Skeletal muscle satellite cell (primary cell): ENCODE data around the gene RNGTT.

ENCODE experiments used
- H3K27me3 ChIP-seq: 2 replicates; pipeline ENCODE4 v1.7.0; 2013; ENCODE audit warnings: low read length; ENCODE audit not compliant: control insufficient read depth, insufficient read depth
- H3K36me3 ChIP-seq: 2 replicates; pipeline ENCODE4 v1.7.0; 2013; ENCODE audit warnings: mild to moderate bottlenecking, control low read depth, low read length; ENCODE audit not compliant: insufficient read depth
- H3K4me1 ChIP-seq: 2 replicates; pipeline ENCODE4 v1.7.0; 2013; ENCODE audit warnings: low read length; ENCODE audit not compliant: control insufficient read depth, insufficient read depth
- H3K4me2 ChIP-seq: 2 replicates; pipeline ENCODE4 v1.7.0; 2013; ENCODE audit warnings: mild to moderate bottlenecking, low read length
- H3K4me3 ChIP-seq: 2 replicates; pipeline ENCODE4 v1.7.0; 2013; ENCODE audit warnings: low read length
- H3K9ac ChIP-seq: 2 replicates; pipeline ENCODE4 v1.7.0; 2013; ENCODE audit warnings: mild to moderate bottlenecking, low read depth, low read length, moderate library complexity
- H3K9me3 ChIP-seq: replicated peaks from 2 replicates; pipeline ENCODE4 v1.7.0; 2013; ENCODE audit warnings: mild to moderate bottlenecking, control low read depth, low read length

The RNGTT gene

DNA sequence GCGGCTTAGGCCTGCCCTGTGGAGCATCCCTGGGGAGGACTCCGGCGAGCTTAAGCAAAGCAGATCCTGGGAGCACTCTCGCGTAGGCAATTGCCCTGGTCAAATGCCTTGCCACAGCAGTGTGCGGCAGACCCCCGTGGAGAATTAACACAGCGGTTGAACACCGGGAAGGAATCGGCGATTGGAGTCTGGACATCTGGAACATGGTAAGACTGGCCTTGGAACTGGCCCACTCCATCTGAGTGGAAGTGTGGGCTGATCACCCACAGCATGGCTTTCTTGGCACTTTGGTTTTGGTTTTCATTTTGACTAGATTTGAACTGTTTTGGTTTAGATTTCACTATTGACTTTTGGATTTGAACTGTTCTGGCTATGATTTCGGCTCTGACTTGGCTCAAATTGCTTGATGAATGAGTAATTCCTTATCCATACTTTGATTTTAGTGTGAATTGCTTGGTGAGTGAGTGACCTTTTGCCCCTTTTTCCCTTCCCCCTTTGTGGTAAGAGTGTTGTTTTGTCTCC, 300.7 kb downstream of the RNGTT start:
- H3K4me3 ChIP-seq = no peak overlapping the region
- H3K4me2 ChIP-seq = no peak overlapping the region
- H3K9ac ChIP-seq = no peak overlapping the region
- H3K4me1 ChIP-seq = no peaks in the 10 kb centered on the region
- H3K27me3 ChIP-seq = no peaks in the 10 kb centered on the region
- H3K9me3 ChIP-seq = no peaks in the 10 kb centered on the region
- no peaks in the 10 kb centered on the region for H3K36me3 ChIP-seq

DNA sequence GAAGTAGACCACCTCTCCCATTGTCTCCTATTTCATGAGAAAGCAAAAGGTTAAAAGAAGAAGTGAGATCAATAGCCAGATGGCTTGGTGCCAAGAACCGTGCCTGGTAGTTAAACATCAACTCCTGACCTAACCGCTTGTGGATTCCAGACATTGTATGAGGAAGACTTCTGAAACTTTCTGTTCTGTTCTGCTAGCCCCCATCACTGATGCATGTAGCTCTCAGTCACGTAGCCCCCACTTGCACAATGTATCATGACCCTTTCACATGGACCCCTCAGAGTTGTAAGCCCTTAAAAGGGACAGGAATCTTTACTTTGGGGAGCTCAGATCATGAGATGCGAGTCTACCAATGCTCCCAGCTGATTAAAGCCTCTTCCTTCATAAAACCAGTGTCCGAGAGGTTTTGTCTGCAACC, 301.2 kb downstream of the RNGTT start:
- Histone ChIP-seq H3K4me3 (no peak overlapping the region), H3K4me2 (no peak overlapping the region), H3K9me3 (no peaks in the 10 kb centered on the region), H3K4me1 (no peaks in the 10 kb centered on the region), H3K9ac (no peak overlapping the region), H3K27me3 (no peaks in the 10 kb centered on the region), H3K36me3 (no peaks in the 10 kb centered on the region)

- Histone ChIP-seq H3K4me1 (no peaks in the 10 kb centered on the region), H3K9ac (no peak overlapping the region), H3K9me3 (no peaks in the 10 kb centered on the region), H3K27me3 (no peaks in the 10 kb centered on the region), H3K36me3 (no peaks in the 10 kb centered on the region), H3K4me2 (no peak overlapping the region), H3K4me3 (no peak overlapping the region)
These were observed 302.3 kb downstream of the RNGTT start for GRCh38 chr6:88661136-88661535.

GRCh38 chr6:88655586-88655985, 307.8 kb downstream of the RNGTT start:
- H3K9me3 ChIP-seq = no peaks in the 10 kb centered on the region
- no peaks in the 10 kb centered on the region for H3K36me3 ChIP-seq
- no peak overlapping the region for H3K4me2 ChIP-seq
- no peaks in the 10 kb centered on the region for H3K4me1 ChIP-seq
- no peaks in the 10 kb centered on the region for H3K27me3 ChIP-seq
- H3K9ac ChIP-seq = no peak overlapping the region
- H3K4me3 ChIP-seq = no peak overlapping the region

GRCh38 chr6:88653936-88654335, 309.5 kb downstream of the RNGTT start:
- H3K27me3 ChIP-seq = no peaks in the 10 kb centered on the region
- no peak overlapping the region for H3K9ac ChIP-seq
- H3K9me3 ChIP-seq = no peaks in the 10 kb centered on the region
- H3K4me2 ChIP-seq = no peak overlapping the region
- H3K36me3 ChIP-seq = no peaks in the 10 kb centered on the region
- no peak overlapping the region for H3K4me3 ChIP-seq
- no peaks in the 10 kb centered on the region for H3K4me1 ChIP-seq

DNA sequence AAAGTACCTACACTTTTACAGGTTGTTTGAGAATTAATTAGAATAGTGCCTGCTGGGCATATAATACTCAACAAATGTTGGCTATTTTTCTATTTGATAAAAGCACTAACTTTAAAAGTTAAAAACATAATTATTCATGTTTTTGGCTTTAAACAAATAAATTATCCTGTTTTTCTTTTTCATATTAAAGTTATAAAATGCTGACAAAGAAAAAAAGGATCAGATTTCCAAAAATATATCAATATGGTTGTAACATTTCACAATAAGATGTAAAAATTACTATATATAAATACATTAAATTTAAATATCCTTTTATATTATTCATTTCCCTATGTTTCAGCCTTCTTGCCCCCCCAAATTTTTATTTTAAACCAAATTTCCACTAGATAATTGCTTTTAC, 312.0 kb downstream of the RNGTT start:
- Histone ChIP-seq H3K4me2 (no peak overlapping the region), H3K4me1 (no peaks in the 10 kb centered on the region), H3K27me3 (no peaks in the 10 kb centered on the region), H3K9ac (no peak overlapping the region), H3K36me3 (no peaks in the 10 kb centered on the region), H3K4me3 (no peak overlapping the region), H3K9me3 (no peaks in the 10 kb centered on the region)

- Histone ChIP-seq H3K4me1 (no peaks in the 10 kb centered on the region), H3K27me3 (no peaks in the 10 kb centered on the region), H3K36me3 (no peaks in the 10 kb centered on the region), H3K4me3 (no peak overlapping the region), H3K4me2 (no peak overlapping the region), H3K9me3 (no peaks in the 10 kb centered on the region), H3K9ac (no peak overlapping the region)
These were observed 312.4 kb downstream of the RNGTT start for GRCh38 chr6:88650979-88651378.

DNA sequence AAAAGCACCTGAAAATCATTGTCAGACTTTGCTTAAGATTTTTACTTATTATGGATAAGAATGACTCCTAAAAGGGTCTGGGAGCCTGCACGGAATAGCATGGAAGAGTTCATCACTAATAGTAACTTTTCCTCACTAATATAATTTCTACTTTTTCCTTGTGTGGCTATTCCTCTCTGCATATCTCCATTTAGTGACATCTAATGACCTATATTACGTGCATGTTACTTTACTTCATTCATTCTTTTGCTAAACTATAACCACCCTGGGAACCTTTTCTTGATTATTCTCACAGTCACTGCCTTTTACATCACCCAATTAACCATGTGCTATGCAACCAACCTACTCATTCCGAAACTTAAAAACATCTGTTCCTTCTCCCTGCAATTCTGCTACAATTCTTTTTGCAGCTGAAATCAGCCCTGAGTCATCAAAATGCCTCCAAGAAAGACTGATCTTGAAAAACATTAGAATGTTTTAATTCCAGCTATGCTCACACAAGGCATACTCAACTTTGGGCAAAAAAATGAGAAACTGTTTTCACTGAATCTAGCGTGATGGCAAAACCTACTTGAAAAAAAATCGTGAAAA, 313.3 kb downstream of the RNGTT start:
- Histone ChIP-seq H3K9ac (no peak overlapping the region), H3K4me2 (no peak overlapping the region), H3K36me3 (no peaks in the 10 kb centered on the region), H3K4me1 (no peaks in the 10 kb centered on the region), H3K4me3 (no peak overlapping the region), H3K9me3 (no peaks in the 10 kb centered on the region), H3K27me3 (no peaks in the 10 kb centered on the region)

DNA sequence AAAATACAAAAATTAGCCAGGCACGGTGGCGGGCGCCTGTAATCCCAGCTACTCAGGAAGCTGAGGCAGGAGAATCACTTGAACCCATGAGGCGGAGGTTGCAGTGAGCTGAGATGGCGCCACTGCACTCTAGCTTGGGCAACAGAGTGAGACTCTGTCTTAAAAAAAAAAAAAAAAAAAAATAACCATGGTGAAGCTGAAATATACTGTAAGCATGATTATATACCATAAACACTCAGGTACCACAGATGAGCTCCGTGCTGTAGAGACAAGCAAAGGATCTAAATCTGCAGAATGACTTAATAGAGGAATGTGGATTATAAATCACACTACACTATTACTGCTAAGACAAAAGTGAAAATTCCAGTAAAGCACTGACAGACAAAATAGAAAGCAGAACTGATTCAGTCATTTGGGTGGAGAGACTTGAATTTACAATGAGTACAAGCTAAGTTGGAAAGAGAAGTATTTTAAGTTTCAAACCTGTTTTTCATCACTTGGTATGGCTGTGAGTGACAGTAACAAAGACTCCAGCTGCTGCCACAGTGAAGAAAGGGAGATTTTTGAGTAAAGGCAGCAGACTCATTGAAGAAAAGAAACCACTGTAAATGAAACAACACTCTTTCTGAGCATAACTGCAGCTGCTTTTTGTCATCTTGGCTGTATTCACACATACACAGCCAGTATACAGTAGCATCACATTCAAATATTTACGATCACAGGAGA, 322.1 kb downstream of the RNGTT start:
- H3K4me3 ChIP-seq = no peak overlapping the region
- H3K4me2 ChIP-seq = no peak overlapping the region
- no peaks in the 10 kb centered on the region for H3K9me3 ChIP-seq
- H3K27me3 ChIP-seq = no peaks in the 10 kb centered on the region
- no peaks in the 10 kb centered on the region for H3K36me3 ChIP-seq
- no peaks in the 10 kb centered on the region for H3K4me1 ChIP-seq
- no peak overlapping the region for H3K9ac ChIP-seq

GRCh38 chr6:88637761-88638545, 325.5 kb downstream of the RNGTT start:
- Histone ChIP-seq H3K4me2 (no peak overlapping the region), H3K9ac (no peak overlapping the region), H3K27me3 (no peaks in the 10 kb centered on the region), H3K36me3 (no peaks in the 10 kb centered on the region), H3K4me3 (no peak overlapping the region), H3K4me1 (no peaks in the 10 kb centered on the region), H3K9me3 (no peaks in the 10 kb centered on the region)

- no peak overlapping the region for H3K9ac ChIP-seq
- H3K27me3 ChIP-seq = no peaks in the 10 kb centered on the region
- H3K4me1 ChIP-seq = no peaks in the 10 kb centered on the region
- no peaks in the 10 kb centered on the region for H3K9me3 ChIP-seq
- H3K4me2 ChIP-seq = no peak overlapping the region
- H3K4me3 ChIP-seq = no peak overlapping the region
- H3K36me3 ChIP-seq = no peaks in the 10 kb centered on the region
These were observed 326.5 kb downstream of the RNGTT start for GRCh38 chr6:88636871-88637270.
